GM21390 (cell line): ENCODE measurements around the gene CIB4.

Experiments
- ATAC-seq: cut with Tn5 transposase; IDR thresholded peaks from one replicate; pipeline ENCODE4 v1.9.1; 2021; ENCODE audit not compliant: unreplicated experiment

Gene CIB4

GRCh38 chr2:26623541-26624495 lies 17.3 kb downstream of the CIB4 start:
- ATAC-seq: no peak

DNA sequence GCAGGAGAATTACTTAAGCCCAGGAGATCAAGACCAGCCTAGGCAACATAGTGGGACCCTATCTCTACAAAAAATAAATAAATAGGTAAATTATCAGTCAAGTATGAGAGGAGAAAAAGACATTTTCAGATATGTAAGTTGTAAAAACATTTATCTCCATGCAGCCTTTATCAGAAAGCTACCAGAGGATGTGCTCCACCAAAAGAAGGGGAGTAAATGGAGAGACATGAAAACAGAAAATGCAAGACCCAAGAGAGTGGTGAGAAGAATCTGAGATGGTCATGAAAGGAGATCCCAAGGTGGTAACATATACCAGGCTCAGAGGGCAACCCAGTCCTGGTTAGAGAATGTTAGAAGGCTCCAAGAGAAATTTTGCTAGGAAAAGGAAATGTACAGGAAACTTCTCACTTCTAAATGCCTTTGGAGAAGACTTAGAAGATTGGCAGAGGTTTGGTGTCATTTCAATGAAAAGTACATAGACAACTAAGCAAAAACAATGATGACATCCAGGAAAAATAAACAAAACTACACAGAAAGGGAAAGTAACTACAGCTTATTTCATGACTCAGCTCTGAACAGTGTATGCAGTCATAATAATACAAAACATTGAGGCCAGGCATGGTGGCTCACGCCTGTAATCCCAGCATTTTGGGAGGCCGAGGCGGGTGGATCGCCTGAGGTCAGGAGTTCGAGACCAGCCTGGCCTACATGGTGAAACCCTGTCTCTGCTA lies 19.5 kb downstream of the CIB4 start:
- ATAC-seq: no peak

DNA sequence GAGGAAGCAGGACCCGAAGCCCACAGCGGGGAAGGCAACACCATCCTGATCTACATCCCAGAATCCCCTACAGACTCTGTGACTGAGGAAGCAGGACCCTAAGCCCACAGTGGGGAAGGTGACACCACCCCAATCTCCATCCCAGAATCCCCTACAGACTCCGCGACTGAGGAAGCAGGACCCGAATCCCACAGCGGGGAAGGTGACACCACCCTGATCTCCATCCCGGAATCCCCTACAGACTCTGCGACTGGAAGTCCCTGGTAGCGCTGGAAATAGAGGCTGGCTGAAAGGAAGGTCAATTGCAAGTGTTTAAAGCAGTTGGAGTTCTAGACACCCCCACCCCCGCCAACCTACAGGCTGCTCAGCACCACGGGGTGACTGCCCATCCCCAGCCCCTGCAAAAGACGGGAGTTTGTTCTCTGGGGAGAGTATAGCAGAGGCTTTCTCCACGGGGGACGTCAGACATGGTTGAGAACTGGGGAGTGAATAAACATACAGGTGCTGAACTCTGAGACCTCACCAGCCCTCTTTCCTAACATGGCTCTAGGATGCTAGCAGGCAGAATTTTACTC lies 21.0 kb downstream of the CIB4 start:
- ATAC-seq: no peak

- ATAC-seq: no peak
Observed at GRCh38 chr2:26619521-26619951, 21.6 kb downstream of the CIB4 start.

GRCh38 chr2:26619096-26619495 lies 22.1 kb downstream of the CIB4 start:
- no peak for ATAC-seq

- no peak for ATAC-seq
Observed at GRCh38 chr2:26618611-26619010, 22.6 kb downstream of the CIB4 start.

DNA sequence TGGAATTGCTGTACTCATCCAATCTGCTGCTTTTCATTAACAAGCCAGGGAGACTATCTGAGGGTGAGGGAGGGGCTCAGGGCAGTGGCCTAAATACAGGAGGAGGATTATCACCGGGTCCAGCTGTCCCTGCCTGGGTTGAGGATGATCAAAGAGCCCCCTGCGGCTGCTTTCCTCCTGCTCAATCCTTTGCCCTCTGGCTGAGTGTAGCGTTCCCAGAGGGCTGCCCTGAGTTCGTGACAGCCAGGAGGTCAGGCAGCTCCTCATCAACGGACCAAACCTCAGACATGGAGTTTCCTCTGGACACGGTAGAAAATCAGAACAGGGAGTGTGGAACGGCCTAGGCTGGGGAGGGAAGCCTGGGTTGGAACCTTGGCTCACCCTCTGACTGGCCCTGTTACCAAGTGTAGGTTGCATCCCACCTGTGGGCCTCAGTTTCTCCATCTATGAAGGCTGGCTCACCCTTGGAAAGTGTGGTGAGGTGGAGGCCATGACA lies 23.5 kb downstream of the CIB4 start:
- ATAC-seq: no peak

DNA sequence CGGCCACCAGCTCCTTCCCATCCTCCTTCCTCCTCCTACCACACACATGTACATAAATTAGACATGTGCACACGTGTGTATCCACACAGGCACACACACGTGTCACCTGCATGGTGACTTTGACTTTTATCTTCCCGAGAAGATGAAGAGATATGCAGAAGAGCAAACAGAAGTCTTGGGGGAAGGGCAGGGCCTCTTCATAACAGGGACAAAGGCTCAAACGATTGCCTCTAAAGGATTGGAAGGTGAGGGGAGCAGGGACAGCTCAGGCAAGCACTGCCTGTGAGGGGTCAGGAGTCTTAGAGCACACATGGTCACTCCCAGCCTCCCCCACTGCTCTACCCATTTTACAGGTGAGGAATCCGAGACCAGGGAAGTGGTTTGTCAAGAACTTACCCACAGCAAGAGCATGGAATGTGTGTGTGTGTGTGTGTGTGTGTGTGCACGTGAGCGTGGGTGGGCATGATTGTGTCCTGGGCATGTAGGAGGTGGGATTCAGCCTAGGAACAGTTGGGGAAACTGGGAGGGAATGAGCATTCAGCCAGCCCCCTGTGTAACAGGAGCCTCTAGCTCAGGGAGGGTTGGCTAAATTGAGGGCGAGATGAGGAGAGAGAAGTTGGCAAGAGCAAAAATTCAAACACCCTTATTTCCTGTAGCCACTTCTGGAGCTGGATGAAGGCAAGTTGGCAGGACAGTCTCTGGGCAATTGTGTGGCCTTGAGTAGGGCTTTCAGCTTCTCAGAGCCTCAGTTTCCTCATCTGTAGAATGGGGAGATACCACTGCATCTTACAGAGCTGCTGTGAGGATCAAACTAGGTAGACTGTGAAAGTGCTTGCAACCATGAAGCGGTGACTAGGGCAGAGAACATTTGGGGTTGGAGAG lies 24.2 kb downstream of the CIB4 start:
- no peak for ATAC-seq

DNA sequence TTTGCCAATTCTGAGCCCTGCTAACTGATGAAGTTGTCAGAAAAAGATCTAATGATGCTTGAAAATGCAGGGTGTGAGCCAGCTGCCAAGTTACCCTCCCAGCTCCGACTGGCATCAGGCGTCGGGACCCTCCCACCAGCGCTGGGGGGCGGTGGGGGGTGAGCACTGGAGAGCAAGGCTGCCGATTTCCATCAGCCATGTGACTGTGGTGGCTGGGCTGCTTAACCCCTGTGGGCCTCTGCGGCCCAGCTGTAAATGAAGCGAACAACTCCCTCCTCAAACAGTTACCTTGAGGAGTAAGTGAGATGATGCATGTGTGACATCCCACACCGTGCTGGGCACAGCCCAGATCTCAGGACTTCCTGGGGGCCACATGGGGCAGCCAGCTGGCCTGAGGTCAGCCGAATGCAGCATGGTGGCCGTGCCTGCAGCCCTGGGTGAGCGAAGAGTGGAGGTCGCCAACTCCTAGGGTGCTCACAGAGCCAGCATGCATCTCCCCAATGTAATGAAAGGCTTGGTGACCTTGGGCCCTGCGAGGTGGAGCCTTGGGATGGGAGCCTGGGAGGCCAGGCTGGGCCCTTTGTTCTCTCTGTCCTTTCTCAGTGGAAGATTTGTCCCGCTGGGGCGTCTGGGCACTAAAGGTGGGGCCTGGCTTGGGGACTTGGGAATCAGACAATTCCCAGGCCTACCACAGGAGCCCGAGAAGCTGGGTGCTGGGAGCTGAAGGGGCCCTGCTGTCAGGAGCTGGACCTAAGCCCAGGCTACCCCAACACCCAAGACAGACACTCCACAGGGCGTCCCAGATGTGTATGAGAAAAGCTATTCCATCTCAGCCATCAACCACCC lies 25.1 kb downstream of the CIB4 start:
- ATAC-seq: no peak

GRCh38 chr2:26615336-26615859 lies 25.8 kb downstream of the CIB4 start:
- no peak for ATAC-seq

- ATAC-seq: no peak
Observed at GRCh38 chr2:26614216-26615138, 26.7 kb downstream of the CIB4 start.

DNA sequence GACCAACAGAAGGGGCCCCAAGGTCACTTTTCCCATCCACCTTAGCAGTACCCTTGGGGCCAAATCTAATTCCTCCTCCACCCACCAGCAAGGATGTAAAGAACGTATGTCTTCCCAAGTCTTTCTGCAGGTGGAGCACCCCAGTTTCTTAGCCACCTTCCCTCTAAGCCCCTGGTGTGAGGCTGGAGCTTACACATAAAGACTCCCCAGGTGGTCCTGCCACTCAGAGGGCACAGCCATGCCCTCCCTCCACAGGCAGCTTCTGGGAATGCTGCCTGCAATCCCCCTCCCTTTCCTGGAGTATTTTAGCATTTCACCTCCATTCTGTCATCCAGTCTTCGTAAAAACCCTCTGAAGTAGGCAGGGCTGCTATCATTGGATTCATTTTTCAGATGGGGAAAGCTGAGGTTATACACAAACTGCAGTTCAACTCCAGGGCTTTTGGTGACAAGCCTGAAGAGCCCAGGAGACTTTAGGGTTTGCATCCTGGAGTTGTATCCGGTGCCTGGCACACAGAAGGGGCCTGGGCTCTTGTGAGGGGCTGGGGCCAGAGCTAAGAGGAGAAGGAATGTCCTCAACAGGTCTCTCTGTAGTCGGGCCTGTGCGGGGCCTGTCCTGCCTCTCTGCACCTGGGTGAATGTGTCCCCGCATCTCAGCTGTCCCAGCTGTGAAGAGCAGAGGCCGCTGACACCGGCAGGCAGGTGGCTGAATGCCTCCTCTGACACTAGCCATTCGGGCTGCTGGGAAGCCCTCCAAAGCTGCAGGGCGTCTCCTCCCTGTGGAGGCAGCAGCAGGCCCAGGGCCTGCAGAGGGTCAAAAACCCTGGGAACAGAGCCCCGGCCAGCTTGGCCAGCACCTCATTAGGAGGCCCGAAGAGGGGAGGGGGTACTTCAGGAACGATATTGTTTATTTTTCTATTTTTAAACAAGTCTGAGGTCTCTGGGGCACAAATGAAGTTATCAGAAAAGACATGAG lies 27.6 kb downstream of the CIB4 start:
- ATAC-seq: no peak

DNA sequence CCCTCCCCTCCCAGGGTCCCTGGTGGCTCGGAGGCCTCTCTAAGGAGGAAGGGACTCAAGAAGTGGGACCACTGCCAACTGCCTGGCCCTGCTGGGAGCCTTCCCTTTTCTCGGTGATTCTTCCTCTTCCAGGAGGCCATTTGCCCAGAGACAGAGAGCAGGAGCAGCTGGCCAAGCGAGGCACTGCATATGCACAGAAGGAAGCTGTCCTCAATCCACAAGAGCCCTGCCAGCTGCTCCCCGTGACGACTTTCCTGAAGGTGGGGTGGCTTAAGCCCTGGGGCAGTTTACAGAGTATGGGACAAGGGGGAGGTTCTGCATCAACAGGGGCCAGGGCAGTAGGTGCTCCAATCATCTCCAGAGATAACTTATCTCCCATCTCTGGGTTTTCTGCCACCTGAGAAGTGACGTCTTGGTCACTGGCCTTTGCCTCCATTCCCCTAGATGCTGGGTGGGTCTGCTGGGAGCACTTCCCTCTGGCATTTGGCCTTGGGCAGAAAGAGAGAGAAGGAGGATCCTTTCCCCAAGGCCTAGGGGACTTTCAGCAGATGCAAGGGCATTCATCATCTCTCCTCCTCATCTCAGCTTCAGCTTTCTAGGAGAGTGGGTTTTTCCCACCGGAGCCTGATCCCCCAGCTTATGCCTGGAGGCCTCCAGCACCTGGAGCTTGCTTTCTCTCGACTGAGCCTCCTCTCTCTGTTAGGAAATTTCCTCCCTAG lies 28.5 kb downstream of the CIB4 start:
- ATAC-seq: no peak

GRCh38 chr2:26612034-26612433 lies 29.1 kb downstream of the CIB4 start:
- no peak for ATAC-seq

- no peak for ATAC-seq
Observed at GRCh38 chr2:26610504-26611335, 30.4 kb downstream of the CIB4 start.

DNA sequence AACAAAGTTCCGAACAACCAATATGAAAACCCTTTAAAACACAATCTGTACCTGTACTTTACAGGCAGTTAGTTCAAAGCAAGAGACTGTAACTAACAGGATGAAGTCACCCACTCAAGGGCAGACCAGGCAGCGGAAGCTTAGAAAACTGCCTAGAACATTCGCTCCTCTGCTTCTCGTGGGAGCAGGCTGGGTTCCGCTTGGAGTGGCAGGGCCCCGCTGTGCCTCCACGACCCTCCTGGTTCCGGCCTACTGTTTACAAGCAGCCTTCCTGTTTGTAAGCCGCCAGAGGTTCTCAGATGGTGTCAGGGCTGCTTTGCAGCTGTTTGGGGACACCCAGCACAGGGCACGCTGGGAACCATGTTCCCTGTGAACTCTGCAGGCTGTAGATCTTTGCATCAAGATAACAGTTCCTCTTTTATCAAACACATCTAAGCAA lies 31.3 kb downstream of the CIB4 start:
- no peak for ATAC-seq
